C4-2B (cell line): ENCODE measurements around the gene OTOP2.
"Not testable (repeated sequence)": the region's sequence is repeated elsewhere in the genome, so short reads cannot be mapped to it uniquely, and the experiment has no call there.

ENCODE experiments used
- CTCF ChIP-seq: fragments of 450-650 bp; conservative IDR thresholded peaks from 2 replicates; pipeline ENCODE4 v1.5.1; 2017; ENCODE audit warnings: mild to moderate bottlenecking
- ZFX ChIP-seq: fragments of 450-650 bp; IDR thresholded peaks from 2 replicates; pipeline ENCODE4 v1.6.1; 2017

GRCh38 chr17:74969501-74969900 is 45.4 kb downstream of the OTOP2 start:
- not testable (repeated sequence) for TF ChIP-seq CTCF, ZFX
